K562 (cell line): Measurements from ENCODE around the gene SRCAP. TPM values are rescaled to one million over a fixed set of nuclear protein-coding genes. Genes with fewer than 3 reads are reported as not detected.

Experiments
- ATAC-seq: fragments of 200-7000 bp; cut with Tn5 transposase; 3 replicates; pipeline ENCODE4 v1.9.1; 2020; ENCODE audit warnings: moderate library complexity
- BruUV-seq: library from RNA; stranded (reverse); fragments of 400-500 nt; replicated peaks from 2 replicates; lab custom pipeline; 2021; lab: Mats Ljungman, UMichigan
- CTCF ChIA-PET: fragments of 300-600 bp; formaldehyde crosslinking; extraction: SDS; loops from one replicate; lab custom pipeline; 2021; ENCODE audit warnings: low intra/inter-chr PET ratio; lab: Yijun Ruan, JAX
- POLR2A ChIA-PET: fragments of 300-600, 350-650 bp; sonication (Branson Sonifier 250); formaldehyde crosslinking; extraction: SDS; loops from one replicate; lab custom pipeline; 2021; ENCODE audit warnings: antibody characterized with exemption, inconsistent platforms; lab: Yijun Ruan, JAX
- DNase-seq, 4 experiments: peaks; one replicate each; pipeline versions ENCODE4 v3.0.0 to v3.0.0-alpha.2; 2011 to 2018; ENCODE audit warnings: low spot score in 3 of 4, mixed read lengths in 3 of 4; ENCODE audit errors: extremely low read depth in 1 of 4
- FAIRE-seq: peaks from 2 replicates; lab custom pipeline; 2011; peaks lifted over from hg19 to GRCh38; lab: Jason Lieb, UNC
- H2AFZ ChIP-seq: 2 replicates; pipeline ENCODE4 v1.6.0; 2011; ENCODE audit warnings: low read depth, low read length, control low read depth, inconsistent platforms
- H3K27ac ChIP-seq: fragments of 200-600 bp; 3 replicates; pipeline ENCODE4 v1.8.0; 2011; ENCODE audit warnings: low read depth, mild to moderate bottlenecking, control low read depth, inconsistent platforms, low read length, moderate library complexity, mixed read lengths; ENCODE audit errors: extremely low read depth
- H3K27me3 ChIP-seq, 2 experiments: fragments of 300-600 bp in 1 of 2; 2 replicates in 1 of 2; 3 replicates in 1 of 2; pipeline versions ENCODE4 v1.6.0 to v1.8.0; 2011; ENCODE audit warnings: inconsistent platforms in 2 of 2, low read length in 2 of 2, mild to moderate bottlenecking in 1 of 2, mixed read lengths in 1 of 2, moderate library complexity in 1 of 2; ENCODE audit not compliant: control insufficient read depth in 2 of 2, insufficient read depth in 2 of 2
- H3K36me3 ChIP-seq: fragments of 300-600 bp; 3 replicates; pipeline ENCODE4 v1.8.0; 2011; ENCODE audit warnings: mild to moderate bottlenecking, low read length, inconsistent platforms; ENCODE audit not compliant: control insufficient read depth, insufficient read depth
- H3K4me1 ChIP-seq, 2 experiments: fragments of 200-600 bp in 1 of 2; replicated peaks in 1 of 2; 2 replicates in 1 of 2; 3 replicates in 1 of 2; pipeline versions ENCODE4 v1.5.1 to v1.8.0; 2011; ENCODE audit warnings: inconsistent platforms in 2 of 2, low read length in 2 of 2, mild to moderate bottlenecking in 1 of 2, mixed read lengths in 1 of 2, moderate library complexity in 1 of 2; ENCODE audit not compliant: control insufficient read depth in 2 of 2, insufficient read depth in 2 of 2
- H3K4me2 ChIP-seq: 2 replicates; pipeline ENCODE4 v1.6.1; 2011; ENCODE audit warnings: low read length, control low read depth, inconsistent platforms, mixed read lengths; ENCODE audit not compliant: insufficient read depth
- H3K4me3 ChIP-seq: fragments of 200-600 bp; sonication (generic), shearing (Covaris generic); 2 replicates; pipeline ENCODE4 v1.5.1; 2016; ENCODE audit warnings: control low read depth, inconsistent platforms
- H3K79me2 ChIP-seq: fragments of 200-600 bp; 3 replicates; pipeline ENCODE4 v1.8.0; 2011; ENCODE audit warnings: low read length, inconsistent platforms; ENCODE audit not compliant: control insufficient read depth, insufficient read depth
- H3K9ac ChIP-seq, 2 experiments: 2 replicates each; pipeline versions ENCODE4 v1.6.0 to v1.6.1; 2011; ENCODE audit warnings: low read depth in 2 of 2, low read length in 2 of 2, control low read depth in 1 of 2, inconsistent platforms in 1 of 2, mild to moderate bottlenecking in 1 of 2, mixed read lengths in 1 of 2; ENCODE audit not compliant: insufficient read depth in 1 of 2
- H3K9me1 ChIP-seq: one replicate; pipeline ENCODE4 v1.6.0; 2011; ENCODE audit warnings: inconsistent platforms, mild to moderate bottlenecking, low read length, moderate library complexity; ENCODE audit not compliant: control insufficient read depth, insufficient read depth
- H3K9me3 ChIP-seq: replicated peaks from 2 replicates; pipeline ENCODE4 v1.5.1; 2011; ENCODE audit warnings: low read depth, low read length, inconsistent platforms; ENCODE audit not compliant: control insufficient read depth, insufficient read depth
- H4K20me1 ChIP-seq: replicated peaks from 2 replicates; pipeline ENCODE4 v1.6.1; 2011; ENCODE audit warnings: low read length, inconsistent platforms, mixed read lengths; ENCODE audit not compliant: control insufficient read depth, insufficient read depth
- POLR2G ChIP-seq: fragments of 200-400 bp; formaldehyde crosslinking; IDR thresholded peaks from 2 replicates; pipeline ENCODE4 v1.6.1; 2017; ENCODE audit warnings: low read depth, mild to moderate bottlenecking, antibody characterized with exemption, low read length, moderate library complexity
- RBFOX2 ChIP-seq: fragments of 200-400 bp; formaldehyde crosslinking; IDR thresholded peaks from 2 replicates; pipeline ENCODE4 v1.6.1; 2017; ENCODE audit warnings: low read depth, mild to moderate bottlenecking, low read length, moderate library complexity
- TBP ChIP-seq: optimal IDR thresholded peaks from 2 replicates; pipeline ENCODE3; 2011; ENCODE audit warnings: low read depth, low read length, improper control_type of control experiment
- WGBS: fragments of 100-300 bp; shearing (Covaris generic); methylation state at CpG from one replicate; pipeline ENCODE4 v1.1.6; 2016; ENCODE audit warnings: low coverage, mixed read lengths; ENCODE audit not compliant: insufficient coverage; ENCODE audit errors: missing lambda C conversion rate; 5-methylcytosine and 5-hydroxymethylcytosine counted together
- in situ Hi-C: fragments of 300-500 bp; cut with MboI; formaldehyde crosslinking; loops from 4 replicates; pipeline ENCODE4 v1.15.0; 2018; ENCODE audit warnings: inconsistent platforms, mixed read lengths
- intact Hi-C: fragments of 100-400 bp; cut with micrococcal nuclease; formaldehyde crosslinking; loops from 2 replicates; pipeline ENCODE4 v1.14.2; 2022
- polyA plus RNA-seq, 8 experiments: library from polyadenylated mRNA; depleted of rRNA in 4 of 8; stranded (reverse) in 5 of 8; unstranded in 3 of 8; fragments of >200 nt; fragmentation: Nextera tagmentation in 2 of 8; fragmentation: Illumina TruSeq in 1 of 8; extraction: Ambion mirVana in 2 of 8; extraction: Trizol in 1 of 8; gene quantifications; 2 replicates each; pipeline versions ENCODE4 v1.2.1 to v1.2.3, GENCODE V29; 2011 to 2014; ENCODE audit warnings: inconsistent platforms in 1 of 8, missing spikeins in 1 of 8
- total RNA-seq, 7 experiments: library from RNA; depleted of rRNA in 6 of 7; stranded (reverse); fragments of >200 nt in 6 of 7; fragmentation: Illumina TruSeq in 2 of 7; extraction: Trizol in 2 of 7; gene quantifications; 2 replicates each; pipeline versions ENCODE4 v1.2.1 to v1.2.3, GENCODE V29; 2011 to 2021; ENCODE audit warnings: low replicate concordance in 1 of 7
- TF ChIP-seq, protein P1 (sequence below): sonication (generic); formaldehyde crosslinking; IDR thresholded peaks from 2 replicates; pipeline ENCODE4 v1.8.1; 2023; ENCODE audit warnings: mild to moderate bottlenecking, missing genetic modification reagents

SRCAP gene
- total and polyA plus RNA-seq, 9 of the 15 experiments (the other 6 are each of a cell fraction or from before 2014, with no cell fraction given) = 0.21 to 62.6 (median 5.8) TPM

DNA sequence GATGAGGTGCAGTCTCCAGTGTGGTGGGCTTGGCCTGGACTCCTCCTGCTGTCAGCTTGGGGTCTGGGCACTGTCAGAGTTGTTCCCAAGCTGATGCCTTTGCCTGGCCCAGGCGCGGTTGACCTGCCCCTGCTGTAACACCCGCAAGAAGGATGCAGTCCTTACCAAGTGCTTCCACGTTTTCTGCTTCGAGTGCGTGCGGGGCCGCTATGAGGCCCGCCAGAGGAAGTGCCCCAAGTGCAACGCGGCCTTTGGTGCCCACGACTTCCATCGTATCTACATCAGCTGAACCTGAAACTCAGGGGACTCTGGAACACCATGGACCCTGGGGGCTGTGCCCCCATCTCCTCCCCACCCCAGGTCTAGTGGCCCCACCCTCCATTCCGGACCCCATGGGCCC, 74.9 kb downstream of the SRCAP start:
- Histone ChIP-seq H3K79me2 (peaks cover 28% of the 10 kb centered on the region), H3K9me3 (no peaks in the 10 kb centered on the region), H3K9me1 (no peaks in the 10 kb centered on the region), H3K36me3 (peaks cover 63% of the 10 kb centered on the region; the same call in 2 of the 3 replicates), H2AFZ (no peak overlapping the region), H3K27ac (no peak overlapping the region), H3K4me2 (no peak overlapping the region), H3K4me1 (peaks cover 24 to 43% of the 10 kb centered on the region in 2 experiments), H4K20me1 (peaks cover 5% of the 10 kb centered on the region; the same call in 1 of the 2 replicates), H3K9ac (0 out of 4 replicates have a peak overlapping the region, but pooled peaks of 1 of the 2 experiments have one; percentile 14), H3K4me3 (no peak overlapping the region), H3K27me3 (no peaks in the 10 kb centered on the region)
- WGBS = 87% methylated on average over 11 of the region's 14 CpGs
- DNase-seq (no peak), FAIRE-seq (no peak), ATAC-seq (no peak)
- intact Hi-C loops = loop anchor here (10.0 kb wide), 1 partner anchor 59 kb away; no protein-coding TSS in a partner anchor
- CTCF ChIA-PET = no interaction called here
- in situ Hi-C loops = no loop called here
- POLR2A ChIA-PET = interaction anchor here (0.7 to 2.6 kb wide), 8 partner anchors 9 to 147 kb away, joined by 3 to 19 read pairs (median 4); partner anchors contain the start of genes PHKG2 and ZNF629
- BruUV-seq = no TSS peak
- TF ChIP-seq TBP (no peak), POLR2G (peak; percentile 53; the same call in 1 of the 2 replicates), RBFOX2 (peak; percentile 51; the same call in 1 of the 2 replicates)
- TF ChIP-seq, protein P1, sequence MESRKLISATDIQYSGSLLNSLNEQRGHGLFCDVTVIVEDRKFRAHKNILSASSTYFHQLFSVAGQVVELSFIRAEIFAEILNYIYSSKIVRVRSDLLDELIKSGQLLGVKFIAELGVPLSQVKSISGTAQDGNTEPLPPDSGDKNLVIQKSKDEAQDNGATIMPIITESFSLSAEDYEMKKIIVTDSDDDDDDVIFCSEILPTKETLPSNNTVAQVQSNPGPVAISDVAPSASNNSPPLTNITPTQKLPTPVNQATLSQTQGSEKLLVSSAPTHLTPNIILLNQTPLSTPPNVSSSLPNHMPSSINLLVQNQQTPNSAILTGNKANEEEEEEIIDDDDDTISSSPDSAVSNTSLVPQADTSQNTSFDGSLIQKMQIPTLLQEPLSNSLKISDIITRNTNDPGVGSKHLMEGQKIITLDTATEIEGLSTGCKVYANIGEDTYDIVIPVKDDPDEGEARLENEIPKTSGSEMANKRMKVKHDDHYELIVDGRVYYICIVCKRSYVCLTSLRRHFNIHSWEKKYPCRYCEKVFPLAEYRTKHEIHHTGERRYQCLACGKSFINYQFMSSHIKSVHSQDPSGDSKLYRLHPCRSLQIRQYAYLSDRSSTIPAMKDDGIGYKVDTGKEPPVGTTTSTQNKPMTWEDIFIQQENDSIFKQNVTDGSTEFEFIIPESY = peak; percentile 55; the same call in 1 of the 2 replicates
